Sigmoid colon (tissue), 7 donors: ENCODE measurements around the gene RAP2B. TPM values are rescaled to one million over a fixed set of nuclear protein-coding genes. Genes with fewer than 3 reads are reported as not detected.
"Not testable (repeated sequence)": the region's sequence is repeated elsewhere in the genome, so short reads cannot be mapped to it uniquely, and the experiment has no call there.

ENCODE experiments used
- DNase-seq: peaks from one replicate; pipeline ENCODE4 v3.0.0-alpha.2; 2019
- H3K27ac ChIP-seq, 4 donors: fragments of 200-600 bp; sonication (generic); one replicate each; pipeline ENCODE4 v1.5.1; 2016 to 2019; ENCODE audit warnings: mild to moderate bottlenecking in 1 of 4
- H3K27me3 ChIP-seq, 3 donors: fragments of 200-600 bp; sonication (generic); one replicate each; pipeline ENCODE4 v1.5.1; 2019; ENCODE audit warnings: mild to moderate bottlenecking in 1 of 3
- H3K36me3 ChIP-seq, 4 donors: fragments of 200-600 bp; sonication (generic); one replicate each; pipeline ENCODE4 v1.5.1; 2016 to 2019
- H3K4me1 ChIP-seq, 4 donors: fragments of 200-600 bp; sonication (generic); one replicate each; pipeline ENCODE4 v1.5.1; 2017 to 2019
- H3K4me3 ChIP-seq, 4 donors: fragments of 200-600 bp; sonication (generic); one replicate each; pipeline ENCODE4 v1.5.1; 2017 to 2019; ENCODE audit warnings: mild to moderate bottlenecking in 2 of 4, moderate library complexity in 1 of 4
- H3K9me3 ChIP-seq, 4 donors: fragments of 200-600 bp in 3 of 4; sonication (generic) in 3 of 4; one replicate each; pipeline versions ENCODE4 v1.5.1 to v1.6.1; 2013 to 2019
- EP300 ChIP-seq, 4 donors: sonication (generic); formaldehyde crosslinking; IDR thresholded peaks; one replicate each; pipeline ENCODE4 v1.6.1; 2017; ENCODE audit warnings: antibody characterized with exemption in 4 of 4
- POLR2A ChIP-seq, 2 donors: fragments of 450-650 bp; IDR thresholded peaks; one replicate each; pipeline ENCODE4 v1.6.1; 2016; ENCODE audit warnings: antibody characterized with exemption in 2 of 2, mild to moderate bottlenecking in 2 of 2, moderate library complexity in 2 of 2
- POLR2AphosphoS5 ChIP-seq, 4 donors: sonication (generic); formaldehyde crosslinking; IDR thresholded peaks; one replicate each; pipeline ENCODE4 v1.6.1; 2017; ENCODE audit warnings: antibody characterized with exemption in 4 of 4
- WGBS, 2 donors: extraction: QIAGEN DNeasy Blood & Tissue Kit; methylation state at CpG; one replicate each; pipeline ENCODE4 v1.1.7; 2013; 5-methylcytosine and 5-hydroxymethylcytosine counted together
- intact Hi-C: fragments of 100-400 bp; cut with DNase I; formaldehyde crosslinking; loops from one replicate; pipeline ENCODE4 v1.15.1; 2023
- polyA plus RNA-seq, 3 donors: library from polyadenylated mRNA; stranded (reverse); fragments of 200-250 nt; gene quantifications; one replicate each; pipeline ENCODE4 v1.2.3, GENCODE V29; 2013
- total RNA-seq, 4 donors: library from RNA; depleted of rRNA; stranded (reverse); fragments of >200 nt; gene quantifications; one replicate each; pipeline ENCODE4 v1.1.0, GENCODE V29; 2016
- TF ChIP-seq, protein P1 (sequence below), 4 experiments: fragments of 450-650 bp in 3 of 4; fragments of 200-600 bp in 1 of 4; IDR thresholded peaks; one replicate each; pipeline ENCODE4 v1.5.1; 2016 to 2019; ENCODE audit warnings: antibody characterized with exemption in 4 of 4, mild to moderate bottlenecking in 3 of 4, moderate library complexity in 2 of 4
- donor health status: healthy with polysubstance abuse.
- donor health status: Bipolar disorder and iron deficiency.
- donor health status: healthy.

Gene RAP2B
- total and polyA plus RNA-seq, 7 donors = 4.8 to 9.4 (median 8.6) TPM

GRCh38 chr3:153146191-153147053 is 15.6 kb upstream of the RAP2B start:
- H3K9me3 ChIP-seq = no peaks in the 10 kb centered on the region
- H3K27ac ChIP-seq = no peak overlapping the region
- no peak overlapping the region for H3K4me3 ChIP-seq
- H3K36me3 ChIP-seq = no peaks in the 10 kb centered on the region
- intact Hi-C loops = no loop called here
- WGBS, 2 donors = 94 to 96% methylated on average over 6 of the region's 6 CpGs
- DNase-seq = no peak
- no peaks in the 10 kb centered on the region for H3K4me1 ChIP-seq
- TF ChIP-seq POLR2AphosphoS5 (IDR thresholded peaks at IDR 0.05) = no peak
- no peak for TF ChIP-seq POLR2A (IDR thresholded peaks at IDR 0.05)
- TF ChIP-seq, protein P1, sequence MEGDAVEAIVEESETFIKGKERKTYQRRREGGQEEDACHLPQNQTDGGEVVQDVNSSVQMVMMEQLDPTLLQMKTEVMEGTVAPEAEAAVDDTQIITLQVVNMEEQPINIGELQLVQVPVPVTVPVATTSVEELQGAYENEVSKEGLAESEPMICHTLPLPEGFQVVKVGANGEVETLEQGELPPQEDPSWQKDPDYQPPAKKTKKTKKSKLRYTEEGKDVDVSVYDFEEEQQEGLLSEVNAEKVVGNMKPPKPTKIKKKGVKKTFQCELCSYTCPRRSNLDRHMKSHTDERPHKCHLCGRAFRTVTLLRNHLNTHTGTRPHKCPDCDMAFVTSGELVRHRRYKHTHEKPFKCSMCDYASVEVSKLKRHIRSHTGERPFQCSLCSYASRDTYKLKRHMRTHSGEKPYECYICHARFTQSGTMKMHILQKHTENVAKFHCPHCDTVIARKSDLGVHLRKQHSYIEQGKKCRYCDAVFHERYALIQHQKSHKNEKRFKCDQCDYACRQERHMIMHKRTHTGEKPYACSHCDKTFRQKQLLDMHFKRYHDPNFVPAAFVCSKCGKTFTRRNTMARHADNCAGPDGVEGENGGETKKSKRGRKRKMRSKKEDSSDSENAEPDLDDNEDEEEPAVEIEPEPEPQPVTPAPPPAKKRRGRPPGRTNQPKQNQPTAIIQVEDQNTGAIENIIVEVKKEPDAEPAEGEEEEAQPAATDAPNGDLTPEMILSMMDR (IDR thresholded peaks at IDR 0.05) = no peak
- no peak for TF ChIP-seq EP300 (IDR thresholded peaks at IDR 0.05)
- H3K27me3 ChIP-seq = no peaks in the 10 kb centered on the region

- no peak overlapping the region for H3K27ac ChIP-seq
- H3K9me3 ChIP-seq = no peaks in the 10 kb centered on the region
- DNase-seq = no peak
- intact Hi-C loops = no loop called here
- WGBS, 2 donors = 81 to 84% methylated on average over 2 of the region's 2 CpGs
- no peaks in the 10 kb centered on the region for H3K27me3 ChIP-seq
- TF ChIP-seq, protein P1 (IDR thresholded peaks at IDR 0.05) = no peak
- TF ChIP-seq EP300 (IDR thresholded peaks at IDR 0.05) = no peak
- TF ChIP-seq POLR2A (IDR thresholded peaks at IDR 0.05) = no peak
- TF ChIP-seq POLR2AphosphoS5 (IDR thresholded peaks at IDR 0.05) = no peak
- H3K4me1 ChIP-seq = no peaks in the 10 kb centered on the region
- H3K36me3 ChIP-seq = no peaks in the 10 kb centered on the region
- H3K4me3 ChIP-seq = no peak overlapping the region
These were observed 11.0 kb upstream of the RAP2B start for GRCh38 chr3:153150991-153151390.

- H3K27me3 ChIP-seq, H3K27ac ChIP-seq, DNase-seq, H3K36me3 ChIP-seq, H3K9me3 ChIP-seq, intact Hi-C loops, H3K4me1 ChIP-seq, H3K4me3 ChIP-seq: not testable (repeated sequence)
- 97 to 98% methylated on average over 29 of the region's 29 CpGs for WGBS, 2 donors
These were observed 6.2 kb upstream of the RAP2B start for GRCh38 chr3:153155786-153156185.

- TF ChIP-seq POLR2A (IDR thresholded peaks at IDR 0.05) = no peak
- no peak for TF ChIP-seq POLR2AphosphoS5 (IDR thresholded peaks at IDR 0.05)
- TF ChIP-seq, protein P1 (IDR thresholded peaks at IDR 0.05) = no peak
- no peak for TF ChIP-seq EP300 (IDR thresholded peaks at IDR 0.05)
- Histone ChIP-seq H3K27me3 (no peaks in the 10 kb centered on the region), H3K4me1 (peaks cover 0 to 5% (median 2%) of the 10 kb centered on the region in 4 donors), H3K27ac (no peak overlapping the region), H3K36me3 (no peaks in the 10 kb centered on the region), H3K4me3 (no peak overlapping the region), H3K9me3 (no peaks in the 10 kb centered on the region)
- WGBS, 2 donors = 66 to 88% methylated on average over 4 of the region's 4 CpGs
- DNase-seq = no peak
- intact Hi-C loops = no loop called here
These were observed 3.8 kb upstream of the RAP2B start for GRCh38 chr3:153158189-153158588.

GRCh38 chr3:153158961-153159735 is 2.9 kb upstream of the RAP2B start:
- Histone ChIP-seq H3K27me3 (no peaks in the 10 kb centered on the region), H3K27ac (peak overlapping the region in 1 of 4 donors; percentile 91), H3K9me3 (no peaks in the 10 kb centered on the region), H3K4me1 (peaks cover 3 to 12% (median 5%) of the 10 kb centered on the region in 4 donors), H3K4me3 (no peak overlapping the region), H3K36me3 (no peaks in the 10 kb centered on the region)
- DNase-seq = no peak
- WGBS, 2 donors = 77 to 92% methylated on average over 9 of the region's 9 CpGs
- intact Hi-C loops = no loop called here
- TF ChIP-seq POLR2A (IDR thresholded peaks at IDR 0.05) = no peak
- no peak for TF ChIP-seq EP300 (IDR thresholded peaks at IDR 0.05)
- TF ChIP-seq, protein P1 (IDR thresholded peaks at IDR 0.05) = no peak
- TF ChIP-seq POLR2AphosphoS5 (IDR thresholded peaks at IDR 0.05) = no peak
